Breast epithelium (tissue), 3 donors: ENCODE results near the gene HHEX.

ENCODE experiments used
- CTCF ChIP-seq, 3 donors: fragments of 450-650 bp; IDR thresholded peaks; one replicate each; pipeline ENCODE4 v1.5.1; 2016 to 2017; ENCODE audit warnings: antibody characterized with exemption in 3 of 3, mild to moderate bottlenecking in 3 of 3, moderate library complexity in 3 of 3
- POLR2A ChIP-seq: fragments of 450-650 bp; IDR thresholded peaks from one replicate; pipeline ENCODE4 v1.6.1; 2016; ENCODE audit warnings: antibody characterized with exemption, mild to moderate bottlenecking, moderate library complexity
- POLR2AphosphoS5 ChIP-seq, 3 donors: sonication (generic); formaldehyde crosslinking; IDR thresholded peaks; one replicate each; pipeline ENCODE4 v1.6.1; 2017; ENCODE audit warnings: antibody characterized with exemption in 3 of 3

- TF ChIP-seq CTCF (IDR thresholded peaks at IDR 0.05) (no peak), POLR2A (no peak), POLR2AphosphoS5 (IDR thresholded peaks at IDR 0.05) (no peak)
These were observed 12.7 kb downstream of the HHEX start for GRCh38 chr10:92702301-92702916.
